Mammary epithelial cell (primary cell): ENCODE measurements around the gene ADGRB3.

Source experiments
- EZH2 ChIP-seq: IDR thresholded peaks from 2 replicates; pipeline ENCODE4 v1.6.1; 2012; ENCODE audit warnings: low read length, inconsistent platforms, borderline replicate concordance
- TF ChIP-seq, protein P1 (sequence below), 2 donors: IDR thresholded peaks in 1 of 2; conservative IDR thresholded peaks in 1 of 2; 2 replicates each; pipeline ENCODE4 v1.5.1; 2011 to 2012; ENCODE audit warnings: inconsistent platforms in 2 of 2, low read length in 2 of 2, mild to moderate bottlenecking in 2 of 2, control low read depth in 1 of 2, low read depth in 1 of 2; ENCODE audit not compliant: insufficient read depth in 1 of 2; ENCODE audit errors: extremely low read depth in 1 of 2

- TF ChIP-seq, protein P1, sequence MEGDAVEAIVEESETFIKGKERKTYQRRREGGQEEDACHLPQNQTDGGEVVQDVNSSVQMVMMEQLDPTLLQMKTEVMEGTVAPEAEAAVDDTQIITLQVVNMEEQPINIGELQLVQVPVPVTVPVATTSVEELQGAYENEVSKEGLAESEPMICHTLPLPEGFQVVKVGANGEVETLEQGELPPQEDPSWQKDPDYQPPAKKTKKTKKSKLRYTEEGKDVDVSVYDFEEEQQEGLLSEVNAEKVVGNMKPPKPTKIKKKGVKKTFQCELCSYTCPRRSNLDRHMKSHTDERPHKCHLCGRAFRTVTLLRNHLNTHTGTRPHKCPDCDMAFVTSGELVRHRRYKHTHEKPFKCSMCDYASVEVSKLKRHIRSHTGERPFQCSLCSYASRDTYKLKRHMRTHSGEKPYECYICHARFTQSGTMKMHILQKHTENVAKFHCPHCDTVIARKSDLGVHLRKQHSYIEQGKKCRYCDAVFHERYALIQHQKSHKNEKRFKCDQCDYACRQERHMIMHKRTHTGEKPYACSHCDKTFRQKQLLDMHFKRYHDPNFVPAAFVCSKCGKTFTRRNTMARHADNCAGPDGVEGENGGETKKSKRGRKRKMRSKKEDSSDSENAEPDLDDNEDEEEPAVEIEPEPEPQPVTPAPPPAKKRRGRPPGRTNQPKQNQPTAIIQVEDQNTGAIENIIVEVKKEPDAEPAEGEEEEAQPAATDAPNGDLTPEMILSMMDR (conservative IDR thresholded peaks at IDR 0.05 in 1 of 2, IDR thresholded peaks at IDR 0.05 in 1 of 2; ENCODE audit: extremely low read depth in 1 of 2, insufficient read depth in 1 of 2, low read depth in 1 of 2, low read length in 2 of 2) = no peak
- TF ChIP-seq EZH2 = no peak
These were observed 789.5 kb downstream of the ADGRB3 start for GRCh38 chr6:69424581-69424980.
